Measurements from ENCODE around the gene MIPEP.

The MIPEP gene

GRCh38 chr13:23866420-23867026, 22.7 kb downstream of the MIPEP start:
- ChIA-PET POLR2A (no interaction called here), CTCF (no interaction called here)
- H3K4me1 ChIP-seq (ENCODE audit: control insufficient read depth, insufficient read depth, low read length): no peaks in the 10 kb centered on the region
- H3K27ac ChIP-seq (ENCODE audit: extremely low read depth, low read depth, low read length): no peak overlapping the region
- peaks cover 0 to 3% of the 10 kb centered on the region in 2 experiments; a peak in 1 of 3 replicates for H3K36me3 ChIP-seq (ENCODE audit: control insufficient read depth in 2 of 2, insufficient read depth in 1 of 2, low read length in 2 of 2)
- no peaks in the 10 kb centered on the region for H3K9me3 ChIP-seq (ENCODE audit: control insufficient read depth, insufficient read depth, low read depth, low read length)
- H3K4me3 ChIP-seq (ENCODE audit: low read depth, low read length): no peak overlapping the region
- TF ChIP-seq ZNF133 (tag by site-specific recombination; IDR thresholded peaks at IDR 0.05) (no peak), ZNF132 (tag by site-specific recombination; IDR thresholded peaks at IDR 0.05; ENCODE audit: borderline replicate concordance) (no peak), ZNF777 (tag by site-specific recombination; IDR thresholded peaks at IDR 0.05; ENCODE audit: borderline replicate concordance) (no peak)

DNA sequence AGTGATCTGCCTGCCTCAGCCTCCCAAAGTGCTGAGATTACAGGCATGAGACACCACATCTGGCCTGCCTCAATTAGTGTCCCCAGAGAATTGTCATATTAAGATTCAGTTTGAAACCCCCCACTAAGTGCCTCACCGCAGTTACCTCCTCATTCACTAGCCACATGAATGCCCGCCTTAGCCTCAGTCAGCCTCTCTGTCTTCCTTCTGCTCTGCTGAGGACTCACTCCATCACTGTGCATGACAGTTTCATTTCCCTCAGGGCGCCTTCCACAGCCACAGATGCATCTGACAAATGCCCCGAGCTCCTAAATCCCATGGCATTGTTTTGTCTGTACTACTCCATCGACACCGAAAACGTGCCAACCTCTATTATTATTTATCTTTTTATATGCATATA, 23.3 kb downstream of the MIPEP start:
- Histone ChIP-seq H3K4me1 (ENCODE audit: control insufficient read depth, insufficient read depth, low read length) (no peaks in the 10 kb centered on the region), H3K9me3 (ENCODE audit: control insufficient read depth, insufficient read depth, low read depth, low read length) (no peaks in the 10 kb centered on the region), H3K27ac (ENCODE audit: extremely low read depth, low read depth, low read length) (no peak overlapping the region), H3K4me3 (ENCODE audit: low read depth, low read length) (no peak overlapping the region), H3K36me3 (ENCODE audit: control insufficient read depth in 2 of 2, insufficient read depth in 1 of 2, low read length in 2 of 2) (peaks cover 0 to 3% of the 10 kb centered on the region in 2 experiments; a peak in 1 of 3 replicates)
- no peak for TF ChIP-seq ZNF670 (tag by site-specific recombination; IDR thresholded peaks at IDR 0.05; ENCODE audit: low read depth)
- no peak for TF ChIP-seq ZNF488 (tag by site-specific recombination; IDR thresholded peaks at IDR 0.05)
- TF ChIP-seq KLF1 (tag by site-specific recombination; IDR thresholded peaks at IDR 0.05): no peak
- no peak for TF ChIP-seq ZBTB1 (tag by site-specific recombination; IDR thresholded peaks at IDR 0.05)
- TF ChIP-seq ZNF624 (tag by site-specific recombination; IDR thresholded peaks at IDR 0.05): no peak
- TF ChIP-seq ZNF473 (tag by site-specific recombination; IDR thresholded peaks at IDR 0.05): no peak
- TF ChIP-seq ZNF423 (tag by site-specific recombination; IDR thresholded peaks at IDR 0.05): no peak
- no peak for TF ChIP-seq OVOL3 (tag by site-specific recombination; IDR thresholded peaks at IDR 0.05)
- TF ChIP-seq ZNF610 (tag by site-specific recombination; IDR thresholded peaks at IDR 0.05; ENCODE audit: borderline replicate concordance): no peak
- no peak for TF ChIP-seq ZNF677 (tag by site-specific recombination; IDR thresholded peaks at IDR 0.05)
- TF ChIP-seq ZNF785 (tag by site-specific recombination; IDR thresholded peaks at IDR 0.05): no peak
- TF ChIP-seq SP2 (tag by site-specific recombination; IDR thresholded peaks at IDR 0.05): no peak
- no peak for TF ChIP-seq ZNF600 (tag by site-specific recombination; IDR thresholded peaks at IDR 0.05)
- no peak for TF ChIP-seq BCL11A (tag by site-specific recombination; IDR thresholded peaks at IDR 0.05; ENCODE audit: low read depth)
- TF ChIP-seq ZNF274 (IDR thresholded peaks at IDR 0.05; ENCODE audit: low read length): no peak
- no peak for TF ChIP-seq ZNF274 (tag by site-specific recombination; IDR thresholded peaks at IDR 0.05; ENCODE audit: borderline replicate concordance)
- TF ChIP-seq RBAK (tag by site-specific recombination; IDR thresholded peaks at IDR 0.05): no peak
- no peak for TF ChIP-seq YY1 (tag by site-specific recombination; IDR thresholded peaks at IDR 0.05)
- ChIA-PET CTCF (no interaction called here), POLR2A (no interaction called here)

- no peak overlapping the region for H3K4me3 ChIP-seq (ENCODE audit: low read depth, low read length)
- POLR2A ChIA-PET: no interaction called here
- CTCF ChIA-PET: no interaction called here
- no peak for TF ChIP-seq GLI2 (tag by site-specific recombination; IDR thresholded peaks at IDR 0.05; ENCODE audit: borderline replicate concordance, low read depth)
- no peak for TF ChIP-seq ZNF112 (tag by site-specific recombination; IDR thresholded peaks at IDR 0.05)
- no peak for TF ChIP-seq AEBP2 (tag by site-specific recombination; IDR thresholded peaks at IDR 0.05; ENCODE audit: borderline replicate concordance)
- no peak for TF ChIP-seq EGR2 (tag by site-specific recombination; IDR thresholded peaks at IDR 0.05; ENCODE audit: low read depth)
- TF ChIP-seq, protein P1, sequence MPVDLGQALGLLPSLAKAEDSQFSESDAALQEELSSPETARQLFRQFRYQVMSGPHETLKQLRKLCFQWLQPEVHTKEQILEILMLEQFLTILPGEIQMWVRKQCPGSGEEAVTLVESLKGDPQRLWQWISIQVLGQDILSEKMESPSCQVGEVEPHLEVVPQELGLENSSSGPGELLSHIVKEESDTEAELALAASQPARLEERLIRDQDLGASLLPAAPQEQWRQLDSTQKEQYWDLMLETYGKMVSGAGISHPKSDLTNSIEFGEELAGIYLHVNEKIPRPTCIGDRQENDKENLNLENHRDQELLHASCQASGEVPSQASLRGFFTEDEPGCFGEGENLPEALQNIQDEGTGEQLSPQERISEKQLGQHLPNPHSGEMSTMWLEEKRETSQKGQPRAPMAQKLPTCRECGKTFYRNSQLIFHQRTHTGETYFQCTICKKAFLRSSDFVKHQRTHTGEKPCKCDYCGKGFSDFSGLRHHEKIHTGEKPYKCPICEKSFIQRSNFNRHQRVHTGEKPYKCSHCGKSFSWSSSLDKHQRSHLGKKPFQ (tag by site-specific recombination; IDR thresholded peaks at IDR 0.05): no peak
- no peak for TF ChIP-seq ZBTB48 (tag by site-specific recombination; IDR thresholded peaks at IDR 0.05)
- TF ChIP-seq ZNF768 (tag by site-specific recombination; IDR thresholded peaks at IDR 0.05): no peak
- TF ChIP-seq PRDM6 (tag by site-specific recombination; IDR thresholded peaks at IDR 0.05): no peak
Measured at GRCh38 chr13:23865026-23865425, 24.2 kb downstream of the MIPEP start.

More at GRCh38 chr13:23865026-23865425, 24.2 kb downstream of the MIPEP start:
- H3K27ac ChIP-seq (ENCODE audit: extremely low read depth, low read depth, low read length): no peak overlapping the region
- H3K4me1 ChIP-seq (ENCODE audit: control insufficient read depth, insufficient read depth, low read length): no peaks in the 10 kb centered on the region
- H3K36me3 ChIP-seq (ENCODE audit: control insufficient read depth in 2 of 2, insufficient read depth in 1 of 2, low read length in 2 of 2): peaks cover 0 to 4% of the 10 kb centered on the region in 2 experiments; a peak in 1 of 3 replicates
- no peaks in the 10 kb centered on the region for H3K9me3 ChIP-seq (ENCODE audit: control insufficient read depth, insufficient read depth, low read depth, low read length)

Measured in HEK293 (cell line).